ENCODE results near the gene HMGN1. TPM values are rescaled to one million over a fixed set of nuclear protein-coding genes. Genes with fewer than 3 reads are reported as not detected.

Gene HMGN1
- total RNA-seq, 1 donor, result 154 TPM

DNA sequence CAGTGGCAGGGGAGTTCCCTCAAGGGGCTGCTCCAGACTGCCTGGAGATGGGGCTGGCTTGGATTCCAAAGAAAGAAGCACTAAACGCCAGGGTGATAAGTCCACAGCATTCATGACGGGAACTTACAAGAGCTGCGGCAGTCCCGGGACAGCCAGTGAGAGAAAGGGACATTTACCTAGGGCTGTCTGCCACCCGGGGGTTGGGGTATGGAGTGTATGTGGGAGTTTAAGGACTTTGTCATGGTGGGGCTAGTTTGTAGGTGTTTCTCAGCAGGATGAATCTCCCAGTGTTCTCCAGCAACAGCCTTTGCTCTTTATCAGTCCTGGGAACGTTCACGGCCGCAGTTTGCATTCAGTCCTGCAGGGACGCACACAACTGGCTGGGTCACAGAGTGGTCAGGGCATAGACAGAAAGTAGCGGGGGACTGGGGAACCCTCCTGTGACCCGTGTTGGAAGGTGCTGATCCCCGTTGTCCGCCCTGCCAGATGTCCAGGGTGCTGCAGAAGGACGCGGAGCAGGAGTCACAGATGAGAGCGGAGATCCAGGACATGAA is 41.4 kb upstream of the HMGN1 start:
- Histone ChIP-seq H3K4me2 (ENCODE audit: insufficient read depth, low read length) (no peak overlapping the region), H3K27ac (ENCODE audit: low read depth, low read length) (no peak overlapping the region), H3K79me2 (ENCODE audit: insufficient read depth, low read length) (peaks cover 38% of the 10 kb centered on the region), H3K9me3 (ENCODE audit: low read depth, low read length) (no peaks in the 10 kb centered on the region), H3K36me3 (ENCODE audit: insufficient read depth, low read length) (peaks cover 28% of the 10 kb centered on the region), H3K4me1 (ENCODE audit: insufficient read depth, low read length) (peaks cover 23% of the 10 kb centered on the region), H3K27me3 (ENCODE audit: insufficient read depth, low read length) (no peaks in the 10 kb centered on the region), H2AFZ (ENCODE audit: low read length) (no peak overlapping the region), H4K20me1 (ENCODE audit: insufficient read depth, low read length) (peaks cover 9% of the 10 kb centered on the region), H3K4me3 (ENCODE audit: insufficient read depth, low read length) (no peak overlapping the region)
- TF ChIP-seq, protein P1, sequence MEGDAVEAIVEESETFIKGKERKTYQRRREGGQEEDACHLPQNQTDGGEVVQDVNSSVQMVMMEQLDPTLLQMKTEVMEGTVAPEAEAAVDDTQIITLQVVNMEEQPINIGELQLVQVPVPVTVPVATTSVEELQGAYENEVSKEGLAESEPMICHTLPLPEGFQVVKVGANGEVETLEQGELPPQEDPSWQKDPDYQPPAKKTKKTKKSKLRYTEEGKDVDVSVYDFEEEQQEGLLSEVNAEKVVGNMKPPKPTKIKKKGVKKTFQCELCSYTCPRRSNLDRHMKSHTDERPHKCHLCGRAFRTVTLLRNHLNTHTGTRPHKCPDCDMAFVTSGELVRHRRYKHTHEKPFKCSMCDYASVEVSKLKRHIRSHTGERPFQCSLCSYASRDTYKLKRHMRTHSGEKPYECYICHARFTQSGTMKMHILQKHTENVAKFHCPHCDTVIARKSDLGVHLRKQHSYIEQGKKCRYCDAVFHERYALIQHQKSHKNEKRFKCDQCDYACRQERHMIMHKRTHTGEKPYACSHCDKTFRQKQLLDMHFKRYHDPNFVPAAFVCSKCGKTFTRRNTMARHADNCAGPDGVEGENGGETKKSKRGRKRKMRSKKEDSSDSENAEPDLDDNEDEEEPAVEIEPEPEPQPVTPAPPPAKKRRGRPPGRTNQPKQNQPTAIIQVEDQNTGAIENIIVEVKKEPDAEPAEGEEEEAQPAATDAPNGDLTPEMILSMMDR (IDR thresholded peaks at IDR 0.05; ENCODE audit: extremely low read depth, low read depth, low read length), result no peak
- no peak for DNase-seq (ENCODE audit: insufficient read length, low spot score, missing footprints)

DNA sequence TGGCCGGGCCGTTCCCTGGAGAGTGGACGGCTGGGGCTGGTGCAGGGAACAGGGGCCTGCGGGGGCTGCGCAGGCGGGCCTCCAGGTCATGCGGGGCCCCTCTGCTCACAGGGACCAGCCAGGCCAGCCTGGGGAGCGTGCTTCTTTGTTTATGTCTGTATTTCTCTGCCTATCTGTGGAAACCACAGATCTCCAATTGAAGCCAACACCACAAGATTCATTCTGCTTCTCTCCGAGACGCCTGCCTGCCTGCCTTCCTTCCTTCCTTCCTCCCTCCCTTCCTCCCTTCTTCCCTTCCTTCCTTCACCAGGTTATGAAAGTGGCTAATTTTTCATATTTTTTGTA is 39.9 kb upstream of the HMGN1 start:
- Histone ChIP-seq H3K4me1 (ENCODE audit: insufficient read depth, low read length) (peaks cover 33% of the 10 kb centered on the region), H2AFZ (ENCODE audit: low read length) (peak overlapping the region; percentile 45), H3K9me3 (ENCODE audit: low read depth, low read length) (no peaks in the 10 kb centered on the region), H3K79me2 (ENCODE audit: insufficient read depth, low read length) (peaks cover 45% of the 10 kb centered on the region), H3K27ac (ENCODE audit: low read depth, low read length) (peak overlapping the region; percentile 56), H3K4me3 (ENCODE audit: insufficient read depth, low read length) (peak overlapping the region; percentile 71), H3K27me3 (ENCODE audit: insufficient read depth, low read length) (no peaks in the 10 kb centered on the region), H4K20me1 (ENCODE audit: insufficient read depth, low read length) (peaks cover 9% of the 10 kb centered on the region), H3K4me2 (ENCODE audit: insufficient read depth, low read length) (peak overlapping the region; percentile 99), H3K36me3 (ENCODE audit: insufficient read depth, low read length) (peaks cover 21% of the 10 kb centered on the region)
- DNase-seq (ENCODE audit: insufficient read length, low spot score, missing footprints), result no peak
- TF ChIP-seq, protein P1 (IDR thresholded peaks at IDR 0.05; ENCODE audit: extremely low read depth, low read depth, low read length), result no peak

DNA sequence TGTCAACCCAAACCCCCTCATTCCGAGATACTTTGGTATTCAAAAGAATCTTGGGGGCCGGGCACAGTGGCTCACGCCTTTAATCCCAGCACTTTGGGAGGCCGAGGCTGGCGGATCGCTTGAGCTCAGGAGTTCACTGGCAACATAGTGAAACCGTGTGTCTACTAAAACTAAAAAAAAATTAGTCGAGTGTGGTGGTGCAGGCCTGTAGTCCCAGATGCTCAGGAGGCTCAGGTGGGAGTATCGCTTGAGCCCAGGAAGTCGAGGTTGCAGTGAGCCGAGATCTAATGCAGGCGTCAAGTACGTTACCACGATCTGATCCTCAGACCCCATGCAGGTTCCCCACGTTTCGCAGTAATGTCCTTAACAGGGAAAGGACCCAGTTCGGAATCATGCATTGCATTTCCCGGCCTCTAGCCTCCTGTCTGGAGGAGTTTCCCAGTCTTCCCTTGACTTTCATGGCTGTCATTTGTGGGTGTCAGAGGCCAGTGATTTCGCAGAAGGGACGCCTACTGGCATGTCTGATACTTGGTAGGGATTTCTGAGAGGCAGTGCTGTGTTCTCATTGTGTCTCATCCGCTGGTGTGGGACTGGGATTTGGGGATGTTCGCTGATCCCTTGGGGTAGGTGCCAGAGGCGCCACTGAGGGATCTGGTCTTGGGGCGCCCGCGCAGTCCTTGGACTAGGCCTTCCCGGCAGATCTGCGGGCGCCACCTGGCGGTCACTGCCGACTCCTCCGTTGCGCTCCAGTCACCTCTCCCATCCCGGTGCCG is 39.3 kb upstream of the HMGN1 start:
- Histone ChIP-seq H2AFZ (ENCODE audit: low read length) (peak overlapping the region; percentile 89), H3K27ac (ENCODE audit: low read depth, low read length) (peak overlapping the region; percentile 56), H3K27me3 (ENCODE audit: insufficient read depth, low read length) (no peaks in the 10 kb centered on the region), H3K4me2 (ENCODE audit: insufficient read depth, low read length) (peak overlapping the region; percentile 99), H4K20me1 (ENCODE audit: insufficient read depth, low read length) (peaks cover 9% of the 10 kb centered on the region), H3K4me1 (ENCODE audit: insufficient read depth, low read length) (peaks cover 33% of the 10 kb centered on the region), H3K4me3 (ENCODE audit: insufficient read depth, low read length) (peak overlapping the region; percentile 71), H3K79me2 (ENCODE audit: insufficient read depth, low read length) (peaks cover 45% of the 10 kb centered on the region), H3K9me3 (ENCODE audit: low read depth, low read length) (no peaks in the 10 kb centered on the region), H3K36me3 (ENCODE audit: insufficient read depth, low read length) (peaks cover 18% of the 10 kb centered on the region)
- DNase-seq (ENCODE audit: insufficient read length, low spot score, missing footprints), result peak; percentile 98
- TF ChIP-seq, protein P1 (IDR thresholded peaks at IDR 0.05; ENCODE audit: extremely low read depth, low read depth, low read length), result peak; percentile 79

DNA sequence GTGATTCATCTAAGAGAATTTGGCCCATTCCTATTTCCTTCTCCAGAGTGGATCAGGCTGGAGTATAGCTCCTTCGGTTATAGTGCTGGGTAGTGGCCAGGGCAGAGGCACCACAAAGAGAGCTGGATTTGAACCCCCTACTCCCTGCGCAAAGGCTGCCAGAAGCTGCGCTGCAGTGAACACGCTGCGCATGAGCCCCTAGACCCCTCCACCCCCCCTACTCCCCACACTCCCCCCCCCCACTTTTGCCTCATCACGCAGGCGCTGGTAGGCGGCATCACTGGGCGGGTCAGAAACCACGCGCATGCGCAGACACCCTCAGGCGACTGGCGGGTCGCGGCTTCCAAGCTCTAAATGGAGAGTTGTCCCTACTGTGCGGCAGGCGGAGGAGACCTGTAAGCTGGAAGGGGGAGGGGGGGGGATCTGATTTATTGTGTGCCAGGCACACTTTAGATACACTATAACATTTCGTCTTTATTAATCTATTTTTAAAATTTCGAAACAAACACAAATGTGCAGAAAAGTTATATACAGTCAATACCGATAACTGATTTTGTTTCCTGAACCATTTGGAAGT is 38.7 kb upstream of the HMGN1 start:
- peak; percentile 97 for DNase-seq (ENCODE audit: insufficient read length, low spot score, missing footprints)
- H3K27ac ChIP-seq (ENCODE audit: low read depth, low read length), result peak overlapping the region; percentile 56
- H3K79me2 ChIP-seq (ENCODE audit: insufficient read depth, low read length), result peaks cover 46% of the 10 kb centered on the region
- peaks cover 9% of the 10 kb centered on the region for H4K20me1 ChIP-seq (ENCODE audit: insufficient read depth, low read length)
- peaks cover 33% of the 10 kb centered on the region for H3K4me1 ChIP-seq (ENCODE audit: insufficient read depth, low read length)
- H2AFZ ChIP-seq (ENCODE audit: low read length), result peak overlapping the region; percentile 89
- peak overlapping the region; percentile 71 for H3K4me3 ChIP-seq (ENCODE audit: insufficient read depth, low read length)
- H3K4me2 ChIP-seq (ENCODE audit: insufficient read depth, low read length), result peak overlapping the region; percentile 99
- H3K27me3 ChIP-seq (ENCODE audit: insufficient read depth, low read length), result no peaks in the 10 kb centered on the region
- TF ChIP-seq, protein P1 (IDR thresholded peaks at IDR 0.05; ENCODE audit: extremely low read depth, low read depth, low read length), result no peak
- no peaks in the 10 kb centered on the region for H3K9me3 ChIP-seq (ENCODE audit: low read depth, low read length)
- H3K36me3 ChIP-seq (ENCODE audit: insufficient read depth, low read length), result peaks cover 11% of the 10 kb centered on the region

Data from osteoblast (primary cell).